GM15510 (cell line): ENCODE data around the gene TBC1D10A.
A peak's percentile ranks its signal among the peaks of the same experiment; 100 is the strongest.

Experiments used
- POLR2A ChIP-seq: IDR thresholded peaks from 3 replicates; pipeline ENCODE4 v1.6.1; 2011; ENCODE audit warnings: borderline replicate concordance; ENCODE audit not compliant: insufficient read length; ENCODE audit errors: extremely low read depth

Gene TBC1D10A

GRCh38 chr22:30279046-30279788, 47.5 kb downstream of the TBC1D10A start:
- TF ChIP-seq POLR2A: no peak

- TF ChIP-seq POLR2A: no peak
Measured at GRCh38 chr22:30277547-30278344, 49.0 kb downstream of the TBC1D10A start.

- TF ChIP-seq POLR2A: no peak
Measured at GRCh38 chr22:30276039-30276438, 50.7 kb downstream of the TBC1D10A start.

- TF ChIP-seq POLR2A: no peak
Measured at GRCh38 chr22:30275625-30276024, 51.1 kb downstream of the TBC1D10A start.

GRCh38 chr22:30274437-30274812, 52.3 kb downstream of the TBC1D10A start:
- no peak for TF ChIP-seq POLR2A

GRCh38 chr22:30273711-30274436, 52.9 kb downstream of the TBC1D10A start:
- TF ChIP-seq POLR2A: no peak

GRCh38 chr22:30272781-30273601, 53.8 kb downstream of the TBC1D10A start:
- TF ChIP-seq POLR2A: no peak

GRCh38 chr22:30270832-30271231, 55.9 kb downstream of the TBC1D10A start:
- TF ChIP-seq POLR2A: no peak

GRCh38 chr22:30268331-30268730, 58.4 kb downstream of the TBC1D10A start:
- no peak for TF ChIP-seq POLR2A

- no peak for TF ChIP-seq POLR2A
Measured at GRCh38 chr22:30267382-30268302, 59.1 kb downstream of the TBC1D10A start.

- TF ChIP-seq POLR2A: peak; percentile 5
Measured at GRCh38 chr22:30266445-30267381, 60.0 kb downstream of the TBC1D10A start, which contains the start of gene OSM. Gene OSM (minus strand): TSS chr22:30266851. CDS start chr22:30266799, 52 bp downstream.

- TF ChIP-seq POLR2A: peak; percentile 71
Measured at GRCh38 chr22:30265823-30266444, 60.8 kb downstream of the TBC1D10A start.
